Lower leg skin (tissue), 3 donors: ENCODE measurements around the gene AUTS2.

Experiments used
- POLR2A ChIP-seq, 2 donors: fragments of 450-650 bp; IDR thresholded peaks; one replicate each; pipeline ENCODE4 v1.6.1; 2016 to 2017; ENCODE audit warnings: antibody characterized with exemption in 2 of 2, mild to moderate bottlenecking in 1 of 2, moderate library complexity in 1 of 2
- TF ChIP-seq, protein P1 (sequence below), 3 donors: fragments of 450-650 bp; IDR thresholded peaks; one replicate each; pipeline ENCODE4 v1.5.1; 2016; ENCODE audit warnings: antibody characterized with exemption in 3 of 3, mild to moderate bottlenecking in 3 of 3, moderate library complexity in 2 of 3

DNA sequence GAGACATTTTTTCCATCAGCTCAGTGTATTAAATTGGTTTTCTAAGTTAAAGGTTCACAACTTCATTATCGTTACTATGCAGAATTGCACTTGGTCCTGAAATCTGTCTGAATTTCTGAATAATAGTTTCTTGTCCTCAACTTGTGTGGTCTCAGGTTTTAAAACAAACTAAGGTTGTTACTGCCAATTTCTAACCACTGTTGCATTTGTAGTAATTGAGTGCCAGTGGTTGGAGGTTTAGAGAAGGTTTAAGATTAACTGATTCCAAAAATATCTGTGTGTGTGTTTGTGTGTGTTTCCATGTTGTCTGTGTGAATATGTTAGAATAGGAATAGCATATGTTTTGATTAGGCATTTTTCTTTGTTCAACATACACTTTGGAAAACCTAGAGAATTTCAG lies 395.9 kb downstream of the AUTS2 start:
- TF ChIP-seq, protein P1, sequence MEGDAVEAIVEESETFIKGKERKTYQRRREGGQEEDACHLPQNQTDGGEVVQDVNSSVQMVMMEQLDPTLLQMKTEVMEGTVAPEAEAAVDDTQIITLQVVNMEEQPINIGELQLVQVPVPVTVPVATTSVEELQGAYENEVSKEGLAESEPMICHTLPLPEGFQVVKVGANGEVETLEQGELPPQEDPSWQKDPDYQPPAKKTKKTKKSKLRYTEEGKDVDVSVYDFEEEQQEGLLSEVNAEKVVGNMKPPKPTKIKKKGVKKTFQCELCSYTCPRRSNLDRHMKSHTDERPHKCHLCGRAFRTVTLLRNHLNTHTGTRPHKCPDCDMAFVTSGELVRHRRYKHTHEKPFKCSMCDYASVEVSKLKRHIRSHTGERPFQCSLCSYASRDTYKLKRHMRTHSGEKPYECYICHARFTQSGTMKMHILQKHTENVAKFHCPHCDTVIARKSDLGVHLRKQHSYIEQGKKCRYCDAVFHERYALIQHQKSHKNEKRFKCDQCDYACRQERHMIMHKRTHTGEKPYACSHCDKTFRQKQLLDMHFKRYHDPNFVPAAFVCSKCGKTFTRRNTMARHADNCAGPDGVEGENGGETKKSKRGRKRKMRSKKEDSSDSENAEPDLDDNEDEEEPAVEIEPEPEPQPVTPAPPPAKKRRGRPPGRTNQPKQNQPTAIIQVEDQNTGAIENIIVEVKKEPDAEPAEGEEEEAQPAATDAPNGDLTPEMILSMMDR (IDR thresholded peaks at IDR 0.05), result no peak
- no peak for TF ChIP-seq POLR2A (IDR thresholded peaks at IDR 0.05)
